ENCODE data around the gene MBP. TPM values are rescaled to one million over a fixed set of nuclear protein-coding genes. Genes with fewer than 3 reads are reported as not detected.

MBP gene
- total and polyA plus RNA-seq, 2 of the 13 experiments (the other 11 are each of a cell fraction or from before 2014, with no cell fraction given): 5.0 to 8.5 TPM

DNA sequence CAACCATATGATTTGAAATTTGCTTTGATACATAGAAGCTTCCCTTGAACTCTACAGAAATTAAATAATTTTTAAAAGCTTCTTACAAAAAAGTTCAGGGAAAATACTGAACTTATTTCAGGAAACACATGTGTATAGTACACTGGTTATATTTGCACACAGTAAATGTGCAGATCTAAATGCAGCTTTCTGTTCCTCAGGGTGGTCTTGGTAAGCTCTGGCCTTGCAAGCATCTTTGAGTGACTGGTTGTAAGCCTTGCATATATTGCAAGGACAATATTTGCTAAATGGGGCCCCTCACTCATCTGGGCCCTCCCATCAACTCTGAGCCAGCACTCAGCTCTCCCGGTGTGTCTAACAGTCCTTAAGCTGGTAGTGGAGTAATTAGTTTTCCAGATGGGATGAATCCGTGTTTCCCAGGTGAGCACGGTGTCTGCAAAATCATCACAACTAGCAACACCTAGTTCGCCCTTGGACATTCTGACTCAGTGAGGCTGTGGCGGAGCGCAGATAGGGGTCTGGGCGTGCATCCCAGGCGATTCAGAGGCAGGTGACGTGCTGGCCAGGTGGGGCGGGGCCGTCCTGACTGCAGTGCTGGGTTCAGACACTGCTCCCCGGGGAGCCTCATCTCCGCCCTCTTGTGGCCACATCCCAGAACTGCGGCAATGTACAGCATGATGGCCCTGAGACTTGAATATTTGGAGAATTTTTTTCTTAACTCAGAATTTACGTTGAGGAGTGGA, 149.6 kb downstream of the MBP start (continued):
- TF ChIP-seq, protein P1, sequence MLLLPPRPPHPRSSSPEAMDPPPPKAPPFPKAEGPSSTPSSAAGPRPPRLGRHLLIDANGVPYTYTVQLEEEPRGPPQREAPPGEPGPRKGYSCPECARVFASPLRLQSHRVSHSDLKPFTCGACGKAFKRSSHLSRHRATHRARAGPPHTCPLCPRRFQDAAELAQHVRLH (CRISPR knock-in tag; IDR thresholded peaks at IDR 0.05; ENCODE audit: borderline replicate concordance, low read depth): no peak
- no peak for TF ChIP-seq ZNF652 (CRISPR knock-in tag; IDR thresholded peaks at IDR 0.05; ENCODE audit: borderline replicate concordance, low read depth)
- 0 out of 2 replicates have a peak, but pooled peaks have one; percentile 24 for TF ChIP-seq SAP130 (CRISPR knock-in tag; IDR thresholded peaks at IDR 0.05; ENCODE audit: low read depth)
- TF ChIP-seq ZNF747 (CRISPR knock-in tag; IDR thresholded peaks at IDR 0.05; ENCODE audit: borderline replicate concordance): no peak
- no peak for TF ChIP-seq GABPA (IDR thresholded peaks at IDR 0.05; ENCODE audit: low read depth, low read length)
- TF ChIP-seq GABPA (CRISPR knock-in tag; IDR thresholded peaks at IDR 0.05; ENCODE audit: low read depth): no peak
- TF ChIP-seq ZFP41 (CRISPR knock-in tag; IDR thresholded peaks at IDR 0.05; ENCODE audit: borderline replicate concordance): no peak
- no peak for TF ChIP-seq IKZF4 (CRISPR knock-in tag; IDR thresholded peaks at IDR 0.05; ENCODE audit: borderline replicate concordance, low read depth, not compliant biosample characterization)
- no peak for TF ChIP-seq ZFP82 (CRISPR knock-in tag; IDR thresholded peaks at IDR 0.05; ENCODE audit: borderline replicate concordance)
- no peak for TF ChIP-seq STAT5B (CRISPR knock-in tag; IDR thresholded peaks at IDR 0.05)
- TF ChIP-seq, protein P2, sequence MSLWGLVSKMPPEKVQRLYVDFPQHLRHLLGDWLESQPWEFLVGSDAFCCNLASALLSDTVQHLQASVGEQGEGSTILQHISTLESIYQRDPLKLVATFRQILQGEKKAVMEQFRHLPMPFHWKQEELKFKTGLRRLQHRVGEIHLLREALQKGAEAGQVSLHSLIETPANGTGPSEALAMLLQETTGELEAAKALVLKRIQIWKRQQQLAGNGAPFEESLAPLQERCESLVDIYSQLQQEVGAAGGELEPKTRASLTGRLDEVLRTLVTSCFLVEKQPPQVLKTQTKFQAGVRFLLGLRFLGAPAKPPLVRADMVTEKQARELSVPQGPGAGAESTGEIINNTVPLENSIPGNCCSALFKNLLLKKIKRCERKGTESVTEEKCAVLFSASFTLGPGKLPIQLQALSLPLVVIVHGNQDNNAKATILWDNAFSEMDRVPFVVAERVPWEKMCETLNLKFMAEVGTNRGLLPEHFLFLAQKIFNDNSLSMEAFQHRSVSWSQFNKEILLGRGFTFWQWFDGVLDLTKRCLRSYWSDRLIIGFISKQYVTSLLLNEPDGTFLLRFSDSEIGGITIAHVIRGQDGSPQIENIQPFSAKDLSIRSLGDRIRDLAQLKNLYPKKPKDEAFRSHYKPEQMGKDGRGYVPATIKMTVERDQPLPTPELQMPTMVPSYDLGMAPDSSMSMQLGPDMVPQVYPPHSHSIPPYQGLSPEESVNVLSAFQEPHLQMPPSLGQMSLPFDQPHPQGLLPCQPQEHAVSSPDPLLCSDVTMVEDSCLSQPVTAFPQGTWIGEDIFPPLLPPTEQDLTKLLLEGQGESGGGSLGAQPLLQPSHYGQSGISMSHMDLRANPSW (CRISPR knock-in tag; IDR thresholded peaks at IDR 0.05; ENCODE audit: borderline replicate concordance): no peak
- TF ChIP-seq, protein P3, sequence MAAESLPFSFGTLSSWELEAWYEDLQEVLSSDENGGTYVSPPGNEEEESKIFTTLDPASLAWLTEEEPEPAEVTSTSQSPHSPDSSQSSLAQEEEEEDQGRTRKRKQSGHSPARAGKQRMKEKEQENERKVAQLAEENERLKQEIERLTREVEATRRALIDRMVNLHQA (CRISPR knock-in tag; IDR thresholded peaks at IDR 0.05): no peak
- no peak for TF ChIP-seq NR3C1 (CRISPR knock-in tag; IDR thresholded peaks at IDR 0.05)
- TF ChIP-seq YEATS4 (CRISPR knock-in tag; IDR thresholded peaks at IDR 0.05; ENCODE audit: borderline replicate concordance): no peak
- TF ChIP-seq, protein P4, sequence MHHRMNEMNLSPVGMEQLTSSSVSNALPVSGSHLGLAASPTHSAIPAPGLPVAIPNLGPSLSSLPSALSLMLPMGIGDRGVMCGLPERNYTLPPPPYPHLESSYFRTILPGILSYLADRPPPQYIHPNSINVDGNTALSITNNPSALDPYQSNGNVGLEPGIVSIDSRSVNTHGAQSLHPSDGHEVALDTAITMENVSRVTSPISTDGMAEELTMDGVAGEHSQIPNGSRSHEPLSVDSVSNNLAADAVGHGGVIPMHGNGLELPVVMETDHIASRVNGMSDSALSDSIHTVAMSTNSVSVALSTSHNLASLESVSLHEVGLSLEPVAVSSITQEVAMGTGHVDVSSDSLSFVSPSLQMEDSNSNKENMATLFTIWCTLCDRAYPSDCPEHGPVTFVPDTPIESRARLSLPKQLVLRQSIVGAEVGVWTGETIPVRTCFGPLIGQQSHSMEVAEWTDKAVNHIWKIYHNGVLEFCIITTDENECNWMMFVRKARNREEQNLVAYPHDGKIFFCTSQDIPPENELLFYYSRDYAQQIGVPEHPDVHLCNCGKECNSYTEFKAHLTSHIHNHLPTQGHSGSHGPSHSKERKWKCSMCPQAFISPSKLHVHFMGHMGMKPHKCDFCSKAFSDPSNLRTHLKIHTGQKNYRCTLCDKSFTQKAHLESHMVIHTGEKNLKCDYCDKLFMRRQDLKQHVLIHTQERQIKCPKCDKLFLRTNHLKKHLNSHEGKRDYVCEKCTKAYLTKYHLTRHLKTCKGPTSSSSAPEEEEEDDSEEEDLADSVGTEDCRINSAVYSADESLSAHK (CRISPR knock-in tag; IDR thresholded peaks at IDR 0.05; ENCODE audit: borderline replicate concordance): no peak
- no peak for TF ChIP-seq GTF3A (CRISPR knock-in tag; conservative IDR thresholded peaks at IDR 0.05)
- TF ChIP-seq, protein P5, sequence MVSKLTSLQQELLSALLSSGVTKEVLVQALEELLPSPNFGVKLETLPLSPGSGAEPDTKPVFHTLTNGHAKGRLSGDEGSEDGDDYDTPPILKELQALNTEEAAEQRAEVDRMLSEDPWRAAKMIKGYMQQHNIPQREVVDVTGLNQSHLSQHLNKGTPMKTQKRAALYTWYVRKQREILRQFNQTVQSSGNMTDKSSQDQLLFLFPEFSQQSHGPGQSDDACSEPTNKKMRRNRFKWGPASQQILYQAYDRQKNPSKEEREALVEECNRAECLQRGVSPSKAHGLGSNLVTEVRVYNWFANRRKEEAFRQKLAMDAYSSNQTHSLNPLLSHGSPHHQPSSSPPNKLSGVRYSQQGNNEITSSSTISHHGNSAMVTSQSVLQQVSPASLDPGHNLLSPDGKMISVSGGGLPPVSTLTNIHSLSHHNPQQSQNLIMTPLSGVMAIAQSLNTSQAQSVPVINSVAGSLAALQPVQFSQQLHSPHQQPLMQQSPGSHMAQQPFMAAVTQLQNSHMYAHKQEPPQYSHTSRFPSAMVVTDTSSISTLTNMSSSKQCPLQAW (CRISPR knock-in tag; IDR thresholded peaks at IDR 0.05): no peak
- TF ChIP-seq, protein P6, sequence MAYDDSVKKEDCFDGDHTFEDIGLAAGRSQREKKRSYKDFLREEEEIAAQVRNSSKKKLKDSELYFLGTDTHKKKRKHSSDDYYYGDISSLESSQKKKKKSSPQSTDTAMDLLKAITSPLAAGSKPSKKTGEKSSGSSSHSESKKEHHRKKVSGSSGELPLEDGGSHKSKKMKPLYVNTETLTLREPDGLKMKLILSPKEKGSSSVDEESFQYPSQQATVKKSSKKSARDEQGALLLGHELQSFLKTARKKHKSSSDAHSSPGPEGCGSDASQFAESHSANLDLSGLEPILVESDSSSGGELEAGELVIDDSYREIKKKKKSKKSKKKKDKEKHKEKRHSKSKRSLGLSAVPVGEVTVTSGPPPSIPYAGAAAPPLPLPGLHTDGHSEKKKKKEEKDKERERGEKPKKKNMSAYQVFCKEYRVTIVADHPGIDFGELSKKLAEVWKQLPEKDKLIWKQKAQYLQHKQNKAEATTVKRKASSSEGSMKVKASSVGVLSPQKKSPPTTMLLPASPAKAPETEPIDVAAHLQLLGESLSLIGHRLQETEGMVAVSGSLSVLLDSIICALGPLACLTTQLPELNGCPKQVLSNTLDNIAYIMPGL (CRISPR knock-in tag; IDR thresholded peaks at IDR 0.05; ENCODE audit: borderline replicate concordance in 1 of 2, low read depth in 1 of 2): peak; percentile 43 to 45; a peak in 2 of 4 replicates
- peak; percentile 44; the same call in 1 of the 2 replicates for TF ChIP-seq SALL1 (CRISPR knock-in tag; IDR thresholded peaks at IDR 0.05)

Data from HepG2 (cell line).